Esophagus muscularis mucosa (tissue), 3 donors: Measurements from ENCODE around the gene SLC20A1.

Experiments
- CTCF ChIP-seq, 3 experiments: fragments of 200-600 bp in 2 of 3; fragments of 450-650 bp in 1 of 3; sonication (generic) in 2 of 3; IDR thresholded peaks; one replicate each; pipeline ENCODE4 v1.5.1; 2017 to 2019; ENCODE audit warnings: antibody characterized with exemption in 3 of 3, mild to moderate bottlenecking in 2 of 3, moderate library complexity in 1 of 3
- POLR2A ChIP-seq: fragments of 450-650 bp; IDR thresholded peaks from one replicate; pipeline ENCODE4 v1.6.1; 2017; ENCODE audit warnings: antibody characterized with exemption, moderate library complexity, mild to moderate bottlenecking, low read depth

DNA sequence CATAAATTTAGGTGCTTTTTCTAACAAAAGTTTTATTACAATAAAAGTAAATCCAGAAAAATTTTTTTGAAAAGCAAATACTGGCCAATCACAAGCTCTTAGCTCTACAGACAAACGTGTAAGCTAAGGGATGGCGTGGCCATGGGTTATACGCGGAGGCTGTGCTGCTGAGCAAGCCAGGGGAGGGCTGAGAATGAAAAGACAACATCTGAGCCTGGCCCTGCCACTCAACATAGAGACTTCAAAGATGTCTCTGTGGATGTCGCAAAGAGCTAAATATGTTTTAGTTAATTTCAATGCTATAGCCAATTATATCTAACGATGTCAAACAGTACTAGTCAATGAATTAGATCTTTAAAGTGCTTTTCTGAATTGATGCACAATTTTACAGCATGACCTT, 41.8 kb downstream of the SLC20A1 start:
- TF ChIP-seq CTCF (IDR thresholded peaks at IDR 0.05) (no peak), POLR2A (no peak)
